WTC11 (cell line): ENCODE data around the gene CDK5. TPM values are rescaled to one million over a fixed set of nuclear protein-coding genes. Genes with fewer than 3 reads are reported as not detected.
"Not testable (repeated sequence)": the region's sequence is repeated elsewhere in the genome, so short reads cannot be mapped to it uniquely, and the experiment has no call there.

Experiments used
- ATAC-seq: fragments of 200-7000 bp; cut with Tn5 transposase; 2 replicates; pipeline ENCODE4 v1.10.0; 2021; ENCODE audit warnings: mild to moderate bottlenecking, moderate library complexity
- CTCF ChIA-PET: fragments of 300-600 bp; sonication (Branson Sonifier 250); formaldehyde crosslinking; loops from one replicate; lab custom pipeline; 2021; ENCODE audit warnings: antibody characterized with exemption; lab: Charles Lee
- POLR2A ChIA-PET: fragments of 350-600 bp; sonication (Branson Sonifier 250); formaldehyde crosslinking; loops from one replicate; lab custom pipeline; 2021; ENCODE audit warnings: antibody characterized with exemption; lab: Charles Lee
- DNase-seq: peaks from one replicate; pipeline ENCODE4 v3.0.0; 2021; ENCODE audit warnings: low spot score
- H3K27ac Mint-ChIP-seq: 2 replicates; pipeline ENCODE4 v1.8.0; 2021; ENCODE audit warnings: mixed read lengths
- H3K27me3 Mint-ChIP-seq: 2 replicates; pipeline ENCODE4 v1.8.0; 2021; ENCODE audit warnings: low read depth, mild to moderate bottlenecking, moderate library complexity, mixed read lengths
- H3K36me3 Mint-ChIP-seq: 2 replicates; pipeline ENCODE4 v1.8.0; 2021; ENCODE audit warnings: mixed read lengths
- H3K4me1 Mint-ChIP-seq: 2 replicates; pipeline ENCODE4 v1.8.0; 2022; ENCODE audit warnings: mixed read lengths
- H3K4me3 Mint-ChIP-seq: 2 replicates; pipeline ENCODE4 v1.8.0; 2021; ENCODE audit warnings: mild to moderate bottlenecking, moderate library complexity, mixed read lengths
- H3K9me3 Mint-ChIP-seq: 2 replicates; pipeline ENCODE4 v1.8.0; 2021; ENCODE audit warnings: mixed read lengths
- FOXK1 ChIP-seq: sonication (generic); formaldehyde crosslinking; IDR thresholded peaks from 2 replicates; pipeline ENCODE4 v1.8.0; 2022; ENCODE audit warnings: mild to moderate bottlenecking, moderate library complexity, missing genetic modification reagents
- GRHL2 ChIP-seq: fragments of 250-450 bp; sonication (Bioruptor Pico); IDR thresholded peaks from 2 replicates; pipeline ENCODE4 v1.8.0; 2022; ENCODE audit warnings: mild to moderate bottlenecking, moderate library complexity; ENCODE audit not compliant: insufficient replicate concordance, severe bottlenecking
- JAZF1 ChIP-seq: fragments of 250-450 bp; sonication (Bioruptor Pico); IDR thresholded peaks from 2 replicates; pipeline ENCODE4 v1.9.0; 2021; ENCODE audit warnings: moderate library complexity, mild to moderate bottlenecking, inconsistent platforms
- MYBL2 ChIP-seq: sonication (generic); formaldehyde crosslinking; IDR thresholded peaks from 2 replicates; pipeline ENCODE4 v1.8.1; 2023; ENCODE audit warnings: mild to moderate bottlenecking, moderate library complexity, missing genetic modification reagents
- PRRX2 ChIP-seq: fragments of 250-450 bp; sonication (Bioruptor Pico); IDR thresholded peaks from 2 replicates; pipeline ENCODE4 v1.8.0; 2021; ENCODE audit warnings: mild to moderate bottlenecking
- SMAD4 ChIP-seq: sonication (generic); formaldehyde crosslinking; IDR thresholded peaks from 2 replicates; pipeline ENCODE4 v1.8.0; 2022; ENCODE audit warnings: mild to moderate bottlenecking, missing genetic modification reagents
- SOX15 ChIP-seq: fragments of 250-450 bp; sonication (Bioruptor Pico); IDR thresholded peaks from 2 replicates; pipeline ENCODE4 v1.9.0; 2021; ENCODE audit warnings: mild to moderate bottlenecking
- ZNF416 ChIP-seq: fragments of 250-450 bp; sonication (Bioruptor Pico); IDR thresholded peaks from 2 replicates; pipeline ENCODE4 v1.9.0; 2021; ENCODE audit warnings: mild to moderate bottlenecking, inconsistent platforms
- total RNA-seq: library from RNA; stranded (reverse); gene quantifications from 3 replicates; pipeline ENCODE4 v1.2.3, GENCODE V29; 2021
- TF ChIP-seq, protein P1 (sequence below): sonication (generic); formaldehyde crosslinking; IDR thresholded peaks from 2 replicates; pipeline ENCODE4 v1.8.1; 2022; ENCODE audit warnings: low read depth, mild to moderate bottlenecking, moderate library complexity, missing genetic modification reagents, borderline replicate concordance
- TF ChIP-seq, protein P2 (sequence below): fragments of 250-450 bp; sonication (Bioruptor Pico); IDR thresholded peaks from 2 replicates; pipeline ENCODE4 v2.1.2; 2022; ENCODE audit warnings: mild to moderate bottlenecking, moderate library complexity
- TF ChIP-seq, protein P3 (sequence below): sonication (generic); formaldehyde crosslinking; IDR thresholded peaks from 2 replicates; pipeline ENCODE4 v1.8.1; 2022; ENCODE audit warnings: low read depth, missing genetic modification reagents, borderline replicate concordance
- TF ChIP-seq, protein P4 (sequence below): sonication (generic); formaldehyde crosslinking; IDR thresholded peaks from 2 replicates; pipeline ENCODE4 v1.8.0; 2022; ENCODE audit warnings: mild to moderate bottlenecking, missing genetic modification reagents

CDK5 gene
- total RNA-seq, 1 experiment from 2014 or later, result 27.8 TPM

DNA sequence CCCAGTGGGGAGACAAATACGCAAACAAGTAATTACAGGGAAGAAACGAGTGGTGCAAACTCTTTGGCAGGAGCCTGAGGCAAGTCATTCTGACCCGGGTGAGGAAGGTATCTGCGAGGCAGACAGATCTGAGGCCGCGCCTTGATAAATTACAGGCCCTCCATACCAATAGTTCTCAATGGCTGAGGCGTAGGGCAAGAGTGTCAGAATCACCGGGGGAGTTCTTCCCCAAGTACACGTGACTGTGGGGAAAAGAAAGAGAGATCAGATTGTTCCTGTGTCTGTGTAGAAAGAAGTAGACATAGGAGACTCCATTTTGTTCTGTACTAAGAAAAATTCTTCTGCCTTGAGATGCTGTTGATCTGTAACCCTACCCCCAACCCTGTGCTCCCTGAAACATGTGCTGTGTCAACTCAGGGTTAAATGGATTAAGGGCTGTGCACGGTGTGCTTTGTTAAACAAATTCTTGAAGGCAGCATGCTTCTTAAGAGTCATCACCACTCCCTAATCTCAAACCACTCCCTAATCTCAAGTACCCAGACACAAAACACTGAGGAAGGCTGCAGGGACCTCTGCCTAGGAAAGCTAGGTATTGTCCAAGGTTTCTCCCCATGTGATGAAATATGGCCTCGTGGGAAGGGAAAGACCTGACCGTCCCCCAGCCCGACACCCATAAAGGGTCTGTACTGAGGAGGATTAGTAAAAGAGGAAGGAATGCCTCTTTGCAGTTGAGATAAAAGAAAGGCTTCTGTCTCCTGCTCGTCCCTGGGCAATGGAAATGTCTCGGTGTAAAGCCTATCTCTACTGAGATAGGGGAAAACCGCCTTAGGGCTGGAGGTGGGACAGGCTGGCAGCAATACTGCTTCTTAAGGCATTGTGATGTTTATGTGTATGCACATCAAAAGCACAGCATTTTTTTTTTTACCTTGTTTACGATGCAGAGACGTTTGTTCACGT lies 30.6 kb downstream of the CDK5 start:
- H3K4me3 Mint-ChIP-seq, result peak overlapping the region; percentile 92
- POLR2A ChIA-PET, DNase-seq, H3K9me3 Mint-ChIP-seq: not testable (repeated sequence)
- CTCF ChIA-PET, result interaction anchor here (1.0 to 3.5 kb wide), 11 partner anchors 9 to 97 kb away, joined by 4 to 75 read pairs (median 14); no protein-coding TSS in a partner anchor
- TF ChIP-seq FOXK1 (CRISPR knock-in tag), result 0 out of 2 replicates have a peak, but pooled peaks have one; percentile 6
- TF ChIP-seq, all 79 proteins: peak for 1; not testable (repeated sequence) for 78
- peak overlapping the region; percentile 78 for H3K27ac Mint-ChIP-seq
- peaks cover 13% of the 10 kb centered on the region for H3K27me3 Mint-ChIP-seq
- H3K4me1 Mint-ChIP-seq, result peaks cover 24% of the 10 kb centered on the region
- not testable (repeated sequence) for ATAC-seq, H3K36me3 Mint-ChIP-seq

DNA sequence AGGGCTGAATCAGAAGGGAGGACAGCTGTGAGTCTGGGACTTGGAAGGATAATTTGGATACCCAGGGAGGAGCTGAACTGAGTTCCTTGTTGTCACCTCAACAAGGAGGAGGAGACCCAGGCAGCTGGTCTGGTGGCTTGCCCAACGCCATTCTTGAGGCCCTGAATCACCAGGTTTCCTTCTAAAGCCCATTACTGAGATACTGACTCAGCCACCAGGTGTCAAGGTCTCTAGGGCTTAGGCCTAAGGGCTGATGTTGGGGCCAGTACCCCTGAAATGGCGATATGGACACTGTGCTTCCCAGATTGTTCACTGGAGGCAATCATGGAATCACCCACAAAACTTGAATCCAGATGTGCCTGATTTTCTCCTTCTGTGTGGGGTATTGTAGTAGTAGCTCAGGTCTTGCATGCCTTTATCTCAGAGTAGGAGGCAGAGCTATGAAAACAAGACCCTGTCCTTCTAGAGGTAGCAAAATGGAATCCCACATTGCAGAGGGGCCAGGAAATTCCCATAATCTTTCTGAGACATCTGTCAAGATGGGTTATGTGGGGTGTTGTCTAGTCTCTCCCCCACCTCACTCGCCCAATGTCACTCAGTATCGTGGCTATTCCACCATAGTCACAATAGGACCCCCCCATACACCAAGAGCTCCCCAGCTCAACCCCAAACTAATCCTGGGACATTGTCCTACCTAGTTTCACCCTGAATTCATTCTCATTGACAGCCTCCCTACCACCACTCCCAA lies 31.6 kb downstream of the CDK5 start:
- no peak for ATAC-seq
- DNase-seq, result no peak
- Mint-ChIP-seq H3K4me1 (peaks cover 24% of the 10 kb centered on the region), H3K27ac (no peak overlapping the region), H3K27me3 (peaks cover 22% of the 10 kb centered on the region), H3K9me3 (no peaks in the 10 kb centered on the region), H3K36me3 (no peaks in the 10 kb centered on the region), H3K4me3 (no peak overlapping the region)
- TF ChIP-seq JAZF1, result no peak
- TF ChIP-seq PRRX2 (CRISPR knock-in tag), result no peak
- TF ChIP-seq, protein P1, sequence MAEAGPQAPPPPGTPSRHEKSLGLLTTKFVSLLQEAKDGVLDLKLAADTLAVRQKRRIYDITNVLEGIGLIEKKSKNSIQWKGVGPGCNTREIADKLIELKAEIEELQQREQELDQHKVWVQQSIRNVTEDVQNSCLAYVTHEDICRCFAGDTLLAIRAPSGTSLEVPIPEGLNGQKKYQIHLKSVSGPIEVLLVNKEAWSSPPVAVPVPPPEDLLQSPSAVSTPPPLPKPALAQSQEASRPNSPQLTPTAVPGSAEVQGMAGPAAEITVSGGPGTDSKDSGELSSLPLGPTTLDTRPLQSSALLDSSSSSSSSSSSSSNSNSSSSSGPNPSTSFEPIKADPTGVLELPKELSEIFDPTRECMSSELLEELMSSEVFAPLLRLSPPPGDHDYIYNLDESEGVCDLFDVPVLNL (CRISPR knock-in tag), result no peak
- TF ChIP-seq, protein P2, sequence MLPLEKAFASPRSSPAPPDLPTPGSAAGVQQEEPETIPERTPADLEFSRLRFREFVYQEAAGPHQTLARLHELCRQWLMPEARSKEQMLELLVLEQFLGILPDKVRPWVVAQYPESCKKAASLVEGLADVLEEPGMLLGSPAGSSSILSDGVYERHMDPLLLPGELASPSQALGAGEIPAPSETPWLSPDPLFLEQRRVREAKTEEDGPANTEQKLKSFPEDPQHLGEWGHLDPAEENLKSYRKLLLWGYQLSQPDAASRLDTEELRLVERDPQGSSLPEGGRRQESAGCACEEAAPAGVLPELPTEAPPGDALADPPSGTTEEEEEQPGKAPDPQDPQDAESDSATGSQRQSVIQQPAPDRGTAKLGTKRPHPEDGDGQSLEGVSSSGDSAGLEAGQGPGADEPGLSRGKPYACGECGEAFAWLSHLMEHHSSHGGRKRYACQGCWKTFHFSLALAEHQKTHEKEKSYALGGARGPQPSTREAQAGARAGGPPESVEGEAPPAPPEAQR (CRISPR knock-in tag), result no peak
- no peak for TF ChIP-seq MYBL2 (CRISPR knock-in tag)
- TF ChIP-seq SMAD4 (CRISPR knock-in tag), result no peak
- TF ChIP-seq SOX15 (CRISPR knock-in tag), result no peak
- TF ChIP-seq GRHL2 (CRISPR knock-in tag), result no peak
- no peak for TF ChIP-seq ZNF416 (CRISPR knock-in tag)
- TF ChIP-seq, protein P3, sequence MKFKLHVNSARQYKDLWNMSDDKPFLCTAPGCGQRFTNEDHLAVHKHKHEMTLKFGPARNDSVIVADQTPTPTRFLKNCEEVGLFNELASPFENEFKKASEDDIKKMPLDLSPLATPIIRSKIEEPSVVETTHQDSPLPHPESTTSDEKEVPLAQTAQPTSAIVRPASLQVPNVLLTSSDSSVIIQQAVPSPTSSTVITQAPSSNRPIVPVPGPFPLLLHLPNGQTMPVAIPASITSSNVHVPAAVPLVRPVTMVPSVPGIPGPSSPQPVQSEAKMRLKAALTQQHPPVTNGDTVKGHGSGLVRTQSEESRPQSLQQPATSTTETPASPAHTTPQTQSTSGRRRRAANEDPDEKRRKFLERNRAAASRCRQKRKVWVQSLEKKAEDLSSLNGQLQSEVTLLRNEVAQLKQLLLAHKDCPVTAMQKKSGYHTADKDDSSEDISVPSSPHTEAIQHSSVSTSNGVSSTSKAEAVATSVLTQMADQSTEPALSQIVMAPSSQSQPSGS (CRISPR knock-in tag), result no peak
- TF ChIP-seq, protein P4, sequence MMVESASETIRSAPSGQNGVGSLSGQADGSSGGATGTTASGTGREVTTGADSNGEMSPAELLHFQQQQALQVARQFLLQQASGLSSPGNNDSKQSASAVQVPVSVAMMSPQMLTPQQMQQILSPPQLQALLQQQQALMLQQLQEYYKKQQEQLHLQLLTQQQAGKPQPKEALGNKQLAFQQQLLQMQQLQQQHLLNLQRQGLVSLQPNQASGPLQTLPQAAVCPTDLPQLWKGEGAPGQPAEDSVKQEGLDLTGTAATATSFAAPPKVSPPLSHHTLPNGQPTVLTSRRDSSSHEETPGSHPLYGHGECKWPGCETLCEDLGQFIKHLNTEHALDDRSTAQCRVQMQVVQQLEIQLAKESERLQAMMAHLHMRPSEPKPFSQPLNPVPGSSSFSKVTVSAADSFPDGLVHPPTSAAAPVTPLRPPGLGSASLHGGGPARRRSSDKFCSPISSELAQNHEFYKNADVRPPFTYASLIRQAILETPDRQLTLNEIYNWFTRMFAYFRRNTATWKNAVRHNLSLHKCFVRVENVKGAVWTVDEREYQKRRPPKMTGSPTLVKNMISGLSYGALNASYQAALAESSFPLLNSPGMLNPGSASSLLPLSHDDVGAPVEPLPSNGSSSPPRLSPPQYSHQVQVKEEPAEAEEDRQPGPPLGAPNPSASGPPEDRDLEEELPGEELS, result no peak
- POLR2A ChIA-PET, result no interaction called here
- CTCF ChIA-PET, result interaction anchor here (1.2 to 3.5 kb wide), 4 partner anchors 8 to 63 kb away, joined by 3 to 75 read pairs (median 26); no protein-coding TSS in a partner anchor
